Nephron (organoid): ENCODE data around the gene ZNF143.

ENCODE experiments used
- H3K27ac Mint-ChIP-seq, 3 experiments: 2 replicates each; pipeline ENCODE4 v1.8.0; 2020; ENCODE audit warnings: mixed read lengths in 3 of 3, mild to moderate bottlenecking in 2 of 3, moderate library complexity in 1 of 3
- H3K27me3 Mint-ChIP-seq: 2 replicates; pipeline ENCODE4 v1.8.0; 2021; ENCODE audit warnings: low read depth, mild to moderate bottlenecking, moderate library complexity, mixed read lengths
- H3K36me3 Mint-ChIP-seq: 2 replicates; pipeline ENCODE4 v1.8.0; 2020; ENCODE audit warnings: low read depth, mixed read lengths
- H3K4me1 Mint-ChIP-seq: 2 replicates; pipeline ENCODE4 v1.8.0; 2020; ENCODE audit warnings: mixed read lengths
- H3K4me3 Mint-ChIP-seq, 3 experiments: 2 replicates each; pipeline ENCODE4 v1.8.0; 2020; ENCODE audit warnings: mild to moderate bottlenecking in 3 of 3, mixed read lengths in 3 of 3, moderate library complexity in 2 of 3
- H3K9me3 Mint-ChIP-seq: 2 replicates; pipeline ENCODE4 v1.8.0; 2020; ENCODE audit warnings: mixed read lengths
- TF ChIP-seq, protein P1 (sequence below), 3 experiments: fragments of 200-600 bp; sonication (generic); IDR thresholded peaks; one replicate each; pipeline ENCODE4 v1.5.0; 2021; ENCODE audit warnings: antibody characterized with exemption in 3 of 3; ENCODE audit not compliant: unreplicated experiment in 3 of 3

ZNF143 gene

DNA sequence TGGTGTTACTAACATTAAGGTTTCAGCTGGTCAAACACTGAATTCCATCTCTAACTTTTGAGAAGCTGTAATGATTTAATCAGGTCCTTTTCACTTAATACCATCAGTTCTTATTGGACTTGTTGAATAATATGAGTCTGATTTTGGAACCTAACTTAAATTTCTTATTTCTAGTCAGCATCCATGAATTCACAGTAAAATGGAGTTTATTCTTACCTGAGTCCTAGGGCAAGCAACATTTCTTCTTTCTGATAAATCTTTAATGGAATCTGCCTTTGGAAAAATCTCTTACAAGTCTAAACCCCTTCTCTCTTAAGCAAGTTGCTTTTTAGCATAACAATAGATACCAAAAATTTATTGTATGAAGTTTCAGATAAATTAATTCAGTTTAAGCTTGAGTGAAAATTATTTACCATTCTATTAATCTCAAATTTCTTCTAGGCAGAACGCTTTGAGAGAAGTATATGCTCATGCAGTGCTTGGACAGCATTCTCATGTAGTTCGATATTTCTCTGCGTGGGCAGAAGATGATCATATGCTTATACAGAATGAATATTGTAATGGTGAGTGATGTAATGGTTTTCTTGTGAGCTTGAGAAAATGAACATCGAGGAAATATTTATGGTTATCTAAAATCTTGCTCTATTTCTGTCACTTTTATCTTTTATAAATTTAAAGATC, 116.0 kb downstream of the ZNF143 start:
- peak overlapping the region; percentile 92 to 93 (median 92) for H3K27ac Mint-ChIP-seq

DNA sequence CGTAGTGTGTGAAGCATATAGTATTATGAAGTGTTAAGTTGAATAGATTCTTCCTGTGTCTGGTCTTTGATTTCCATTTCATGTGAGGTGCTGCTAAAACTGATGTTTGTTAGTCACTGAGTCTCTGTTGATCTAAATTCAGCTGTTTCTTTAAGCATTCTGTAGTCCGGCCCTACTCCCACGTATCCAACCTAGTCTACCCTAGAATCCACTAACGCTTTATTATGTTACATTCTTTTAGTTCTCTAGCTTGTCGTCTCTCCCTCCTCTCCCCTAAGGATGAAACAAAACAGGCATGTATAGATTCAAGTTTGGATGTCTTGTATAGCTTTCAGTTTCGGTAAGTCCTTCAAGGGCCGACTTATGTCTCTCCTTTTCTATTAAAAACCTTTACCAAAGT, 116.7 kb downstream of the ZNF143 start:
- Mint-ChIP-seq H3K9me3 (no peaks in the 10 kb centered on the region), H3K36me3 (peaks cover 55% of the 10 kb centered on the region), H3K27me3 (no peaks in the 10 kb centered on the region), H3K4me1 (peaks cover 38% of the 10 kb centered on the region), H3K4me3 (peak overlapping the region; percentile 72 to 96 (median 90)), H3K27ac (peak overlapping the region; percentile 80 to 93 (median 92))
- TF ChIP-seq, protein P1, sequence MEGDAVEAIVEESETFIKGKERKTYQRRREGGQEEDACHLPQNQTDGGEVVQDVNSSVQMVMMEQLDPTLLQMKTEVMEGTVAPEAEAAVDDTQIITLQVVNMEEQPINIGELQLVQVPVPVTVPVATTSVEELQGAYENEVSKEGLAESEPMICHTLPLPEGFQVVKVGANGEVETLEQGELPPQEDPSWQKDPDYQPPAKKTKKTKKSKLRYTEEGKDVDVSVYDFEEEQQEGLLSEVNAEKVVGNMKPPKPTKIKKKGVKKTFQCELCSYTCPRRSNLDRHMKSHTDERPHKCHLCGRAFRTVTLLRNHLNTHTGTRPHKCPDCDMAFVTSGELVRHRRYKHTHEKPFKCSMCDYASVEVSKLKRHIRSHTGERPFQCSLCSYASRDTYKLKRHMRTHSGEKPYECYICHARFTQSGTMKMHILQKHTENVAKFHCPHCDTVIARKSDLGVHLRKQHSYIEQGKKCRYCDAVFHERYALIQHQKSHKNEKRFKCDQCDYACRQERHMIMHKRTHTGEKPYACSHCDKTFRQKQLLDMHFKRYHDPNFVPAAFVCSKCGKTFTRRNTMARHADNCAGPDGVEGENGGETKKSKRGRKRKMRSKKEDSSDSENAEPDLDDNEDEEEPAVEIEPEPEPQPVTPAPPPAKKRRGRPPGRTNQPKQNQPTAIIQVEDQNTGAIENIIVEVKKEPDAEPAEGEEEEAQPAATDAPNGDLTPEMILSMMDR (IDR thresholded peaks at IDR 0.05; ENCODE audit: unreplicated experiment in 3 of 3): no peak

More for the DNA sequence above, 116.0 kb downstream of the ZNF143 start:
- Mint-ChIP-seq H3K4me3 (peak overlapping the region; percentile 90 to 96 (median 91)), H3K27me3 (no peaks in the 10 kb centered on the region), H3K9me3 (no peaks in the 10 kb centered on the region), H3K4me1 (peaks cover 42% of the 10 kb centered on the region), H3K36me3 (peaks cover 48% of the 10 kb centered on the region)
- TF ChIP-seq, protein P1 (IDR thresholded peaks at IDR 0.05; ENCODE audit: unreplicated experiment in 3 of 3): no peak
